Activated CD8-positive, alpha-beta memory T cell treated with anti-CD3 and anti-CD28 coated beads for 24 hours (primary cell): Measurements from ENCODE around the gene LNPEP.

Source experiments
- DNase-seq: peaks from one replicate; pipeline ENCODE4 v3.0.0-alpha.2; 2020

Gene LNPEP

GRCh38 chr5:97006454-97007060, 70.7 kb downstream of the LNPEP start:
- no peak for DNase-seq

DNA sequence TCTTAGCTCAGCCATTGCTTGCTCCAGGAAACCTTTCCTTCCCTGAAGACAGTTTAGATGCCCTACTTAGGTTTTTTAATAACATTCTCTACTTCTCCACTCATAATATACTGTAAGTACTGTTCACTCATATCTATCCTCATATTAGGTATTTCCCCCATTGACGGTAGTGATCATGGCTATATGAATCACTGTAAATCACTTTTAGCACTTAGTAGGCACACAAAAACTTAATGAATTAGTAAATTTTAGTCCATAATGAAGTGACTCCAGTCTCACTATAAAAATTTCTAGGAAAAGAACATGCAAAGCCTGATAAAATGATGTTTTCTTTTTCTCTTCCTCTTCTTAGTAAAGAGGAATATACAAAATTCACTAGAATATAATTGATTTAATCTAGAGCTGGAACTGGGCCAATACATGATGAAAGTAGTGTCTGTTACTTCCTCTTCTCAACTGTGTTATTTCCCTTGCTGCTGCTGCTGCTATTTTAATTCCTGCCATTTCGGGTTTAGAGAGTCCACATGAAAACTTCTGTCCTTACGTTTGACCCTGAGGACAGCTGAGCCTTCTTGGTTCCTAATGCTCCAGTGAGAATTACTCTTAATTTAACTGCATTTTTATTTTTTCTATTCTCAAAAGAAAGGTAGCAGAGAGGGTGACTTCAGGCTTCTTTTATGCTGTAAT, 73.5 kb downstream of the LNPEP start:
- DNase-seq = no peak

DNA sequence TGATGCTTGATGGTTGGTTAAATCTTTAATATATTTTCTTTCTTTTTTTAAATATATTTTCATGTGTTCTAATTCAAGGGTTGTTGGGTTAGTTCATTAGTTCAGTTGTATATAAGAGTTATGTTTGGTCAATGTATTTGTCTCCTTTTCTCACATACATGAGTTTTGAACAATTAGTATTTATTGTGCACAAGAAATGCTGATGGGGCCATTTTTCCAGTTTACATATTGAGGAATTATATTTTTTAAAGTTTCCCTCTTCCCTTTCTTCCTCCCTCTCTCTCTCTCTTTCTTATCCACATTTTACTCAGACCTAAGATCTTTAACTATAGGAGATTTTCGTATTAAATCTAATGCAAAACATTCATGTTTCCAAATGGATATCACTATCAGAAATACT, 74.0 kb downstream of the LNPEP start:
- DNase-seq = no peak

DNA sequence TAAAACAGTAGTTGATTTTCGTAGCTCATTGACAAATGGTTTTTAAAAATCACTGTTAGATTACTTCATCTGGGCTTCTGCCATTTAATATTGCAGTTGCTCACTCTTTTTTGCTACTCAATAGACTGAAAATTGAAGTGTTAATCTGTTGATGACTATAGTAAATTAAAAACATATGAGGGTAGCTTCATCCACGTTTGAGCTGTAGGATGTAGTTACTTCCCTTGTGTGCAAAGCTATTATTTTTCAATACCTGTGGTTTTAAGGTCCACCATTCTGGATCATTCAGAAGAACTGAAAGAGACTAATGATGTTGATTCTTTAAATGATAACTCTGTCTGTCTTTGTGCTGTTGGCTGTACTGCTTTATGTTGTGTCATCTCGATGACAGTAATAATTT, 74.7 kb downstream of the LNPEP start:
- no peak for DNase-seq

DNA sequence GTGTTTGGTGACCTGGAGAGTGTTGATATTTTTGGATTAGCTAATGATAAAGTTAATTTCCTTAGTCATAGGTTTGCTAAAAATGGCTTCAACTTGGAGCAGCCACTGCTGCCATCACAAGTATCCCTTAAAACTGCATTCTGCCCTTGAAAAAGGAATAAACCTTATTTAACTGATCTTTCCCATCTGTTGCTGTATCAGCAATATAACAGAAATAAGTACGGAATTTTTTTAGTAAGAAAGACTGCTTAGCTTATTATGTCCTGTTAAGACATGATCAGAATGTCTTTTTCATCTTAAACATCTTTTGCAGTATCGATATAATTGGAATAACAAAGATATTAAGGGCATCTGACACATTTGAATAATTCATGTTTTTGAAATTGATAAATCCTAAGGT, 75.7 kb downstream of the LNPEP start:
- no peak for DNase-seq

- DNase-seq = no peak
Observed at GRCh38 chr5:97019435-97020117, 83.7 kb downstream of the LNPEP start.

DNA sequence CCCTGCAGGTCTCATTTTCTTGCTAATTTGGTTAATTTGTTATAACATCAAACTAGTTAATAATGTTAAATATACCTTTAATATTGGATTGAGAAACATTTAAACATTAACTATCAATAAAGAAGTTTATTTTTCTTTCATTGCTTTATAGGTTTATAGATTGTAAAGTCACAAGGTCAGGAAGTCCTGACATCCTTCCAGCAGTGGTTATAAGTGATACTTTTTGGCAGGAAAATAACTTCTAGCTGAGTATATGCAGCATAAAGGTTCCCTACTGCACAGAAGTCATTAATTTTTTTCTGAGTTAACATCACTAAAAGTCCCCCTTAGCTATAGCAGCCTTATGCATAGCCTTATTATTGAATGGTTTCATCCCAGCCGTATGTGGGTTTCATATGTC, 85.5 kb downstream of the LNPEP start:
- DNase-seq = no peak

DNA sequence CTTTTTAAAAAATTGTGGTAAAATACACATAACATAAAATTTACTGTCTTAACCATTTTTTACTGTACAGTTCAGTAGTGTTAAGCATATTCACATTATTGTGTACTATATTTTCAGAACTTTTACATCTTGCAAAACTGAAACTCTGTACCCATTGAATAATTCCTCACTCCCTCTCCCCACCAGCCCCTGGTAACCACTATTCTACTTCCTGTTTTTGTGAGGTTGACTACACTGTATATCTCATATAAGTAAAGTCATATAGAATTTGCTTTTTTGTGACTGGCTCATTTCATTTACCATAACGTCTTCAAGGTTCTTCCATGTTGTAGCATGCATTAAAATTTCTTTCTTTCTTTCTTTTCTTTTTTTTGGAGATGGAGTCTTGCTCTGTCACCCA, 87.0 kb downstream of the LNPEP start:
- DNase-seq = no peak

DNA sequence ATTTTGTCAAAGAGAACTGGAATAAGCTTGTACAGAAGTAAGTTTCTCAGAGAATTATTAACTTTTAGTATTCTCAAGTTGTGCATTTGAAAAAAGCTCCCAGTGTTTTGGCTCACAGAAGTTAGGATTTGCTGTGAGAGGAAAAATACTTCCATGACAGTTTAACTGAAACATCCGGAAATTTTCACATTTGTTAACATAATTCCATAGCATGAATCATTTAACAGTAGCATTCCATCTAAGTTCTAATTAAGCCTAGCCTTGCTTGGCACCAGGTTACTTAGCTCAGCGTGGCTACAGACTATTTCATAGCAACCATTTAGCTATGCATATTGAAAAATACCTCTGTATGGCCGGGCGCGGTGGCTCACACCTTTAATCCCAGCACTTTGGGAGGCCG, 90.8 kb downstream of the LNPEP start:
- no peak for DNase-seq

DNA sequence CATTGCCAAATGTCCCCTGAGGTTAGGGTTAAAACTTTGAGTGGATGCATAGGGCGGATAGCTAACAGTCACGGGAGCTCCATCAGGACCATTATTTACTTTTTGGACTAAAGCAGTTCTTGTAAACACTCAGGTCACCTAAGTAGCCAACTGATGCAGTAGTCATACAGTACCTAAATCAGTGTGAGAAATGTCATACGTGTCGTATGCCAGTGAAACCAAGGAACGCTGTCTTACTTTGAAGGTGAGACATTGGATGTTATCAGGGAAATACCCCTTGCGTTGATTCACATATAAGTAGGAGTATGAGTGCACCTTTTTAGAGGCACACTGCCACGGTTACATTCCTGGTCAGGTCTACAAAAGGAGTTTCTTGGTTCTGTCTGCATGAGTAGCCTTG, 101.9 kb downstream of the LNPEP start:
- no peak for DNase-seq

GRCh38 chr5:97041239-97041638, 105.4 kb downstream of the LNPEP start:
- DNase-seq = no peak

DNA sequence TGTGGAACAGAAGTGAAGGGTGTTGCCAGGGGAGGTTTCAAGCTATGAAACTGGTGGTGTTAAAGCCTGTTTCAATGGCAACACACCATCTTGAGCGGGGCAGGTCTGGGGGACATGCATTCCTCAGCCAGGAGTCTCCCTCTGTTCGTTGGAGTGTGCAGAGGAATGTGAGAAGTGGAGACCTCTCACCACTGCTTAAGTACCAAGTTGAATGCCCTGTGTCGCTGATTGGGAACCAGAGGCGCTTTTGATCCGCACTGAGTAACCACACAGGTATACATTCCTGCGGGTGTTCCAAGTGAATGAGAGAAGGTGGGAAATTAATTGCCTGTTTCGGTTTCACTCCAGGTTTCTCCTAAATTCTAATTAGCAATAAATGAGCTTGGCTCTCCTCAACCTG, 107.1 kb downstream of the LNPEP start:
- DNase-seq = no peak

GRCh38 chr5:97043511-97043910, 107.6 kb downstream of the LNPEP start:
- no peak for DNase-seq

GRCh38 chr5:97044052-97044451, 108.2 kb downstream of the LNPEP start:
- DNase-seq = no peak

GRCh38 chr5:97046270-97046982, 110.5 kb downstream of the LNPEP start:
- DNase-seq = no peak

DNA sequence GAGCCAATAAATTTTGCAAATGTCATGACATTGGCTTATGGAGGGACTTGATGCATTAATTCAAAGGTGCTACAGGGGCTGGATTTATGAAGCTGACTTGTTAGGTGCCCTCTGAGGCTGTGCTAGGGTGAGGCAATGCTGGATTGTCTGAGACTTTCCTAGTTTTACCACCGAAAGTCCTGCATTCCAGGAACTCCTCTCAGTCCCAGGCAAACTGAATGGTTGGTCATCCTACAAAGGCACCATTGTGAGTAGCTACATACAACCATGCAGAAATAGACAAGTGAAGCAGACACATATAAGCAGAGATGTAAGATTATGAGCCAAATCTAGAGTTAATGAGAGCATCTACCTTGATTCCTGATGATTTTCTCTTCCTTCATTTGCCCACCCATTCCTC, 111.2 kb downstream of the LNPEP start:
- no peak for DNase-seq

DNA sequence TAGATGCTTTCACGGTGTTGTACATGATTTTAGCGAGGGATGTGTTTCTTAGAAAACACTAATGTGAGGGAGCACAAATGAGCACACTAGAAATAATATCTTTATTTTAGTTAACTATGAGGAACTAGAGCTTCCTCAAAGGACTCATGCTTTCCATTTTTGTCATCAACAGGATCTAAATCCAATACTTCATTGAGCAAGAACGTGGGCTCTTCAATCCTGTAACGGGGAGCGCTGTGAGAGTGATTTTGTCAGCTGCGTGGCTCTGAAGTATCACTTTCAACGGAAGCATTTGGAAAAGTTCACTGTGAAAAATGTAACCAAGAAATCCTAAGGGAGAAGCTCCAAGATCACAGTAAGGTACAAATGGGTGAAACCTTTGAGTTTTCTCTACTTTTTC, 113.3 kb downstream of the LNPEP start:
- no peak for DNase-seq

- DNase-seq = no peak
Observed at GRCh38 chr5:97056263-97056662, 120.4 kb downstream of the LNPEP start.

GRCh38 chr5:97062046-97062445, 126.2 kb downstream of the LNPEP start:
- DNase-seq = no peak

DNA sequence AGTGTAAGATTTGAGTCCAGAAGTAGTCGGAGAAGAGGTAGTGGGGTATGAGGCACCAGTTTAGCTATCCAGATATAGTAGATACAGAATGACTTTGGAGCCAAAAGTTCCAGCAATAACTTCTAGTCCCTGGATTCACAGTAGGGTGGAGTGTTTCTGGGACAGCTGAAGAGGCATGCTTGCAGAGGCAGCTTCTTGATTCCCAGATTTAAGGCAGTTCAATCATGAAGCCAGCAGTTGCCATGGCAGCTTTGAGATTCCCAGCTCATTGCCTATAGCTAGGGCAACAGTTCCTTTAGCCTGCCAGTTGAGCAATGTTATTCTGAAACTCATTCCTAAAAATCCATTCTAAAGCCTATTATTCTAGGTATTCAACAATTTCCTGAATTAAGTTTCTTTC, 127.4 kb downstream of the LNPEP start:
- DNase-seq = no peak

GRCh38 chr5:97065475-97065874, 129.6 kb downstream of the LNPEP start:
- DNase-seq = no peak

DNA sequence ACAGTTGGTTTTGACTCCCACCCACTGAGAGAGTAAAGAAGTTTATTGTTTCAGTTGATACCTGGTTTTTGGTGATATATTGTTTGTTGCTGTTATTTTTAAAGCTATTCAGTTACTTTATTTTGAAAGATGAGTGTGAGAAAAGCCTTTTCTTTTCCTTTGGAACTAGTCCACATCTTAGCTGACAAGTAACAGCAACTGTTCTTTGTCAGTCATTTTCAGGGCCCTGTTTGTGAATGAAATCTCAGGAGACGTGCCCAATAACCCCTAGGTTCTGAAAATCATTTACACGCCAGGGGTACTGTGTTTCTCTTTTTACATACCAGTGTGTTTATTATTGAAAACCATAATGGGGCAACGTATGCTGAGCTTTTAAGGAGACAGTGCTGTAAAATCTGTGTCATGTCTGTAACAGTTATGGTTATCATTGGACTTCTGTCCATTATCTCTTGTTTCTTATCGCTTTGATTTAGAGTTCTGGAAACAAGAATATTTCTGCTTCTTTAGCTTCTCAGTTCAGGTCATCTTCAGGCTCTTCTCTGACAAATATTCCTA, 131.5 kb downstream of the LNPEP start:
- no peak for DNase-seq

GRCh38 chr5:97070234-97070633, 134.4 kb downstream of the LNPEP start:
- no peak for DNase-seq

- DNase-seq = no peak
Observed at GRCh38 chr5:97071101-97071500, 135.2 kb downstream of the LNPEP start.
